Measurements from ENCODE around the gene ROBO4. TPM values are rescaled to one million over a fixed set of nuclear protein-coding genes. Genes with fewer than 3 reads are reported as not detected.

Gene ROBO4
- total and polyA plus RNA-seq, 2 donors (not counting 1 experiment from before 2014, with no cell fraction given) = not detected

DNA sequence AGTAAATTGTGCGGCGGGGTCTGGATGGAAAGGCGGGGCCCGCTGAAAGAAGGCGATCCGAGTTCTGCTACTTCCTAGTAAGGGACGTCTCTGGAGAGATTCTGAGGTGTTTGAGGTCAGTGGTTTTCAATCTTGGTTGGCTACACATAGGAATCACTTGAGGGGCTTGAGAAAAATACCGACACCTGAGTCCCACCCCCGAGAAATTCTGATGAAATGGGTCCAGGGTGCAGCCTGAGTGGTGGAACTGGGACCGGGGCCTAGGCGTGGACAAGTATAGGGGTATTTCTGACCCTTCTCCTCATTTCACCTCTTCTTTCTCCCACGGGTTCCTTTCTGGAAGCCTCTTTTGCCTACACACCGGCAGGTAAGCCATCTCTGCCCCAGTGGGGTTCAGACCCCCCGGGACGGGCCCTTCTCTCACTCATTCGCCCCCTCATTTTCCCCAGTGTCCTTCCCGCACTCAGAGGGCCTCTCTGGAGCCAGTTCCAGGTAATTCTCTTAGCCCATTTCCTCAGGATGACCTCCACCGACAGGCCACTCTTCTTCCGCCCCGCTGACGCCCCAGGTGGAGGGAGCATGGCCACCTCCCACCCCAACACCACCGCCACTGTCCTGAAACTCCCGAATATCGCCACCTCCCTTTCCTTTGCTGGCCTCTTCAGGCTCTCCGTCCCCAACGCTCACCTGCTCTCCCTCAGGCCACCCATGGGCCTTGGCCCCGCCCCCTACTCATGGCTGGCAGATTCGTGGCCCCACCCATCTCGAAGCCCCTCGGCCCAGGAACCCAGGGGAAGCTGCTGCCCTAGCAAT is 20.6 kb downstream of the ROBO4 start:
- ChIA-PET POLR2A (interaction anchor here (0.8 to 1.2 kb wide), 2 partner anchors 49 to 76 kb away, joined by 4 to 8 read pairs; partner anchors contain the start of gene CCDC15), CTCF (interaction anchor here (0.6 to 1.3 kb wide), 18 partner anchors 8 to 265 kb away, joined by 3 to 15 read pairs (median 4); partner anchors contain the start of genes CCDC15 and ROBO3)
- H3K27ac ChIP-seq (ENCODE audit: low read length in 2 of 2) = no peak overlapping the region
- 20% methylated on average over 29 of the region's 30 CpGs for WGBS (ENCODE audit: insufficient coverage)
- peak overlapping the region; percentile 80 for H3K9ac ChIP-seq (ENCODE audit: low read length)
- ATAC-seq (ENCODE audit: low read depth) (no peak), DNase-seq (peak; percentile 18)
- Mint-ChIP-seq H3K4me1 (peaks cover 24% of the 10 kb centered on the region), H3K27ac (no peak overlapping the region), H3K4me3 (peak overlapping the region; percentile 90), H3K9me3 (ENCODE audit: insufficient read depth) (no peaks in the 10 kb centered on the region), H3K27me3 (peaks cover 71% of the 10 kb centered on the region)
- intact Hi-C loops (cut with micrococcal nuclease) = loop anchor here (1.0 to 5.0 kb wide), 3 partner anchors 40 to 208 kb away; partner anchors contain the start of gene CCDC15
- peaks cover 19 to 22% of the 10 kb centered on the region in 2 donors for H3K4me1 ChIP-seq (ENCODE audit: control insufficient read depth in 2 of 2, insufficient read depth in 2 of 2, low read length in 2 of 2)
- H3K4me2 ChIP-seq (replicated peaks; ENCODE audit: low read depth, low read length, poor library complexity, severe bottlenecking) = peak overlapping the region; percentile 98
- peak overlapping the region in 4 of 5 experiments; percentile 50 to 77 (median 64) for H3K4me3 ChIP-seq (ENCODE audit: control extremely low read depth in 1 of 5, extremely low read depth in 1 of 5, insufficient read depth in 1 of 5, low read depth in 2 of 5, low read length in 4 of 5)
- no peaks in the 10 kb centered on the region for H3K79me2 ChIP-seq (ENCODE audit: control insufficient read depth, insufficient read depth, low read length)
- TF ChIP-seq, protein P1, sequence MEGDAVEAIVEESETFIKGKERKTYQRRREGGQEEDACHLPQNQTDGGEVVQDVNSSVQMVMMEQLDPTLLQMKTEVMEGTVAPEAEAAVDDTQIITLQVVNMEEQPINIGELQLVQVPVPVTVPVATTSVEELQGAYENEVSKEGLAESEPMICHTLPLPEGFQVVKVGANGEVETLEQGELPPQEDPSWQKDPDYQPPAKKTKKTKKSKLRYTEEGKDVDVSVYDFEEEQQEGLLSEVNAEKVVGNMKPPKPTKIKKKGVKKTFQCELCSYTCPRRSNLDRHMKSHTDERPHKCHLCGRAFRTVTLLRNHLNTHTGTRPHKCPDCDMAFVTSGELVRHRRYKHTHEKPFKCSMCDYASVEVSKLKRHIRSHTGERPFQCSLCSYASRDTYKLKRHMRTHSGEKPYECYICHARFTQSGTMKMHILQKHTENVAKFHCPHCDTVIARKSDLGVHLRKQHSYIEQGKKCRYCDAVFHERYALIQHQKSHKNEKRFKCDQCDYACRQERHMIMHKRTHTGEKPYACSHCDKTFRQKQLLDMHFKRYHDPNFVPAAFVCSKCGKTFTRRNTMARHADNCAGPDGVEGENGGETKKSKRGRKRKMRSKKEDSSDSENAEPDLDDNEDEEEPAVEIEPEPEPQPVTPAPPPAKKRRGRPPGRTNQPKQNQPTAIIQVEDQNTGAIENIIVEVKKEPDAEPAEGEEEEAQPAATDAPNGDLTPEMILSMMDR (IDR thresholded peaks at IDR 0.05) = no peak
- TF ChIP-seq EZH2 (IDR thresholded peaks at IDR 0.05; ENCODE audit: borderline replicate concordance, insufficient read depth, low read depth, low read length, poor library complexity, severe bottlenecking) = no peak
- no peaks in the 10 kb centered on the region for H3K36me3 ChIP-seq (replicated peaks in 1 of 2; ENCODE audit: control extremely low read depth in 1 of 2, control insufficient read depth in 1 of 2, extremely low read depth in 1 of 2, insufficient read depth in 2 of 2, low read length in 1 of 2)
- no peaks in the 10 kb centered on the region for H4K20me1 ChIP-seq (ENCODE audit: control insufficient read depth, insufficient read depth, low read length, poor library complexity, severe bottlenecking)
- peaks cover 0 to 65% (median 20%) of the 10 kb centered on the region in 4 experiments for H3K27me3 ChIP-seq (replicated peaks in 1 of 4; ENCODE audit: control extremely low read depth in 1 of 4, control insufficient read depth in 3 of 4, insufficient read depth in 4 of 4, low read length in 3 of 4)
- peak overlapping the region; percentile 90 for H2AFZ ChIP-seq (ENCODE audit: insufficient read depth, low read depth, low read length, poor library complexity, severe bottlenecking)
- H3K9me3 ChIP-seq (ENCODE audit: control extremely low read depth in 1 of 3, control insufficient read depth in 2 of 3, insufficient read depth in 1 of 3, low read length in 2 of 3) = peaks cover 0 to 30% (median 0%) of the 10 kb centered on the region in 3 donors
